ENCODE data around the gene LAMC3. TPM values are rescaled to one million over a fixed set of nuclear protein-coding genes. Genes with fewer than 3 reads are reported as not detected.

LAMC3 gene
- total and polyA plus RNA-seq, 2 experiments from 2014 or later = 29.5 to 43.4 TPM

DNA sequence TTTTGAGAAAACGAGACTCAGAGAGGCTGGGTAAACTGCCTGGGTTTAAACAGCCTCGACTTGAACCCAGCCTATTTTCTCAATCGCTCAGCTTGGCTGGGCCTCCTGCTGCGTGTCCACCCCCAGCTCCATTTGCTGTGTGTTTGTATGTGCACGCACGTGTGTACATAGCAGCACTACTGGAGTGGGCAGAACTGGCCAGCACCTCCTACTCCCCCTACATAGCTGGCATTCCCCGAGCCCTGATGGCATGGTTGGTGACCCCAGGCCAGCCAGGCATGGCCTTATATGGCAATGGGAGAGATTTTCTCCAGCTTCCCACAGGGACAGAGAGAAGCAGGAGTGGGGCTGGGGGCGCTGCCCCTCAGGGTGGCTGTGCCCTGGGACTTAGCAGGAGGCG, 91.5 kb downstream of the LAMC3 start:
- H3K9me2 ChIP-seq (replicated peaks; ENCODE audit: insufficient read depth) = no peaks in the 10 kb centered on the region
- WGBS (ENCODE audit: low lambda C conversion rate, missing lambda C conversion rate) = 86% methylated on average over 9 of the region's 9 CpGs
- TF ChIP-seq EZH2 (IDR thresholded peaks at IDR 0.05; ENCODE audit: borderline replicate concordance) (no peak), EZH2phosphoT487 (IDR thresholded peaks at IDR 0.05; ENCODE audit: low read depth, severe bottlenecking, unreplicated experiment) (no peak)
- TF ChIP-seq, protein P1, sequence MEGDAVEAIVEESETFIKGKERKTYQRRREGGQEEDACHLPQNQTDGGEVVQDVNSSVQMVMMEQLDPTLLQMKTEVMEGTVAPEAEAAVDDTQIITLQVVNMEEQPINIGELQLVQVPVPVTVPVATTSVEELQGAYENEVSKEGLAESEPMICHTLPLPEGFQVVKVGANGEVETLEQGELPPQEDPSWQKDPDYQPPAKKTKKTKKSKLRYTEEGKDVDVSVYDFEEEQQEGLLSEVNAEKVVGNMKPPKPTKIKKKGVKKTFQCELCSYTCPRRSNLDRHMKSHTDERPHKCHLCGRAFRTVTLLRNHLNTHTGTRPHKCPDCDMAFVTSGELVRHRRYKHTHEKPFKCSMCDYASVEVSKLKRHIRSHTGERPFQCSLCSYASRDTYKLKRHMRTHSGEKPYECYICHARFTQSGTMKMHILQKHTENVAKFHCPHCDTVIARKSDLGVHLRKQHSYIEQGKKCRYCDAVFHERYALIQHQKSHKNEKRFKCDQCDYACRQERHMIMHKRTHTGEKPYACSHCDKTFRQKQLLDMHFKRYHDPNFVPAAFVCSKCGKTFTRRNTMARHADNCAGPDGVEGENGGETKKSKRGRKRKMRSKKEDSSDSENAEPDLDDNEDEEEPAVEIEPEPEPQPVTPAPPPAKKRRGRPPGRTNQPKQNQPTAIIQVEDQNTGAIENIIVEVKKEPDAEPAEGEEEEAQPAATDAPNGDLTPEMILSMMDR (IDR thresholded peaks at IDR 0.05; ENCODE audit: poor library complexity) = no peak
- peaks cover 9% of the 10 kb centered on the region for H3K4me1 ChIP-seq (ENCODE audit: insufficient read depth)
- H3K4me2 ChIP-seq = no peak overlapping the region
- peaks cover 6% of the 10 kb centered on the region for H3K27me3 ChIP-seq
- no peak overlapping the region for H3K27ac ChIP-seq
- H3K4me3 ChIP-seq = no peak overlapping the region
- H4K20me1 ChIP-seq (ENCODE audit: insufficient read depth, poor library complexity, severe bottlenecking) = no peaks in the 10 kb centered on the region
- H2AFZ ChIP-seq = no peak overlapping the region
- no peaks in the 10 kb centered on the region for H3K36me3 ChIP-seq (replicated peaks; ENCODE audit: insufficient read depth, low read depth)
- DNase-seq (ENCODE audit: low spot score) = no peak
- no peaks in the 10 kb centered on the region for H3K9me3 ChIP-seq (ENCODE audit: low read depth)
- H3K79me2 ChIP-seq = no peaks in the 10 kb centered on the region

DNA sequence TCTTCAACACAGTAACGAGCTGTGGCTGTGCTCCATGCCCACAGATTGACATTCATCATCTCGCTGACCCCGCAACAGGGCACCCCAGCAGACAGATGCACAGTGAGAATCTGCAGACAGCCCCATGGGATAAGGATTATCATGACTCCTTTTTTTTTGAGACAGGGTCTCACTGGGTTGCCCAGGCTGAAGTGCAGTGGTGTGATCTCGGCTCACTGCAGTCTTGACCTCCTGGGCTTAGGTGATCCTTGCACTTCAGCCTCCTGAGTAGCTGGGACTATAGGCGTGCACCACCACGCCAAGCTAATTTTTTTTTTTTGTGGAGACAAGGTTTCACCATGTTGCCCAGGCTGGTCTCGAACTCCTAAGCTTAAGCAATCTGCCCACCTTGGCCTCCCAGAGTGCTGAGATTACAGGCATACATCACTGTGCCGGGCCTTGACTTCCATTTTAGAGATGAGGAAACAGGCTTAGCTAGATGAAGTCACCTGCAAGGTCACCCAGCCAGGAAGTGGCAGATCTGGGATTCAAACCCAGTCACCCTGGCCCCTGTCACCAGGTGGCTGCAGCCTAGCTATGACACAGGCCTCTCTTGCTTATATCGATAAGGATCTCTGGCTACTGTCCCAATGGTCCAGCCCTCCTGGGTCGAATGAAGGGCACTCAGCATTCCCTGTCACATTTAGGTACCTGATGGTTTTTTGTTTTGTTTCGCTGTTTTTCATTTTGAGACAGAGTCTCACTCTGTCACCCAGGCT, 92.4 kb downstream of the LAMC3 start:
- H3K9me3 ChIP-seq (ENCODE audit: low read depth) = no peaks in the 10 kb centered on the region
- H3K27me3 ChIP-seq = no peaks in the 10 kb centered on the region
- peaks cover 5% of the 10 kb centered on the region for H3K4me1 ChIP-seq (ENCODE audit: insufficient read depth)
- H3K79me2 ChIP-seq = no peaks in the 10 kb centered on the region
- H4K20me1 ChIP-seq (ENCODE audit: insufficient read depth, poor library complexity, severe bottlenecking) = no peaks in the 10 kb centered on the region
- H3K27ac ChIP-seq = no peak overlapping the region
- H3K9me2 ChIP-seq (replicated peaks; ENCODE audit: insufficient read depth) = no peaks in the 10 kb centered on the region
- no peak overlapping the region for H2AFZ ChIP-seq
- H3K4me3 ChIP-seq = no peak overlapping the region
- H3K4me2 ChIP-seq = no peak overlapping the region
- WGBS (ENCODE audit: low lambda C conversion rate, missing lambda C conversion rate) = 95% methylated on average over 11 of the region's 11 CpGs
- TF ChIP-seq EZH2 (IDR thresholded peaks at IDR 0.05; ENCODE audit: borderline replicate concordance) = no peak
- no peak for TF ChIP-seq EZH2phosphoT487 (IDR thresholded peaks at IDR 0.05; ENCODE audit: low read depth, severe bottlenecking, unreplicated experiment)
- TF ChIP-seq, protein P1 (IDR thresholded peaks at IDR 0.05; ENCODE audit: poor library complexity) = no peak
- no peaks in the 10 kb centered on the region for H3K36me3 ChIP-seq (replicated peaks; ENCODE audit: insufficient read depth, low read depth)
- DNase-seq (ENCODE audit: low spot score) = no peak

DNA sequence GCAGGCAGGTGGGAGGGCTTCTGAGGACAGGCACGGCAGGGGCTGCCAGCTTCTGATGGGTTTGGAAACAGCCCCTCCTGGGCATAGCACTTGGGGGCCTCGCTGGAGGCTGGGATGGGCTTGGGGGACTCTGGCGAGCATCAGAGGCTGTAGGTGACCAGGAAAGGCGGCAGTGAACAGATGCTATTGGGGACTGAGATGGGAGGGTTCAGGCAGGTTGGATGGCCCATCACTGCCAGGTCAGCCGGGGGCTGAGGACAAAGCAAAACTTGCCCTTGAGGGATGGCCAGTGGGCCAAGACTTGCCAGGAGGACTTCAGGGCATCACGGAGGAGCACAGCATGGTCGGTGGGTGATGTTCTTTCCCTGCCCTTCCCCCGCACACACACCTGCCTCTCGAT, 94.0 kb downstream of the LAMC3 start:
- Histone ChIP-seq H3K4me3 (no peak overlapping the region), H3K4me1 (ENCODE audit: insufficient read depth) (no peaks in the 10 kb centered on the region), H3K36me3 (replicated peaks; ENCODE audit: insufficient read depth, low read depth) (no peaks in the 10 kb centered on the region), H3K9me2 (replicated peaks; ENCODE audit: insufficient read depth) (no peaks in the 10 kb centered on the region), H3K9me3 (ENCODE audit: low read depth) (no peaks in the 10 kb centered on the region), H4K20me1 (ENCODE audit: insufficient read depth, poor library complexity, severe bottlenecking) (no peaks in the 10 kb centered on the region), H2AFZ (no peak overlapping the region), H3K4me2 (no peak overlapping the region), H3K27me3 (no peaks in the 10 kb centered on the region), H3K79me2 (no peaks in the 10 kb centered on the region), H3K27ac (no peak overlapping the region)
- DNase-seq (ENCODE audit: low spot score) = no peak
- TF ChIP-seq EZH2phosphoT487 (IDR thresholded peaks at IDR 0.05; ENCODE audit: low read depth, severe bottlenecking, unreplicated experiment) = no peak
- TF ChIP-seq, protein P1 (IDR thresholded peaks at IDR 0.05; ENCODE audit: poor library complexity) = no peak
- TF ChIP-seq EZH2 (IDR thresholded peaks at IDR 0.05; ENCODE audit: borderline replicate concordance) = no peak
- whole genome bisulfite sequencing (ENCODE audit: low lambda C conversion rate, missing lambda C conversion rate) = 92% methylated on average over 9 of the region's 9 CpGs
